Measurements from ENCODE around the gene PPP6R2. TPM values are rescaled to one million over a fixed set of nuclear protein-coding genes. Genes with fewer than 3 reads are reported as not detected.

The PPP6R2 gene
- total RNA-seq, 2 donors from 2014 or later, result 58.7 to 81.2 TPM

DNA sequence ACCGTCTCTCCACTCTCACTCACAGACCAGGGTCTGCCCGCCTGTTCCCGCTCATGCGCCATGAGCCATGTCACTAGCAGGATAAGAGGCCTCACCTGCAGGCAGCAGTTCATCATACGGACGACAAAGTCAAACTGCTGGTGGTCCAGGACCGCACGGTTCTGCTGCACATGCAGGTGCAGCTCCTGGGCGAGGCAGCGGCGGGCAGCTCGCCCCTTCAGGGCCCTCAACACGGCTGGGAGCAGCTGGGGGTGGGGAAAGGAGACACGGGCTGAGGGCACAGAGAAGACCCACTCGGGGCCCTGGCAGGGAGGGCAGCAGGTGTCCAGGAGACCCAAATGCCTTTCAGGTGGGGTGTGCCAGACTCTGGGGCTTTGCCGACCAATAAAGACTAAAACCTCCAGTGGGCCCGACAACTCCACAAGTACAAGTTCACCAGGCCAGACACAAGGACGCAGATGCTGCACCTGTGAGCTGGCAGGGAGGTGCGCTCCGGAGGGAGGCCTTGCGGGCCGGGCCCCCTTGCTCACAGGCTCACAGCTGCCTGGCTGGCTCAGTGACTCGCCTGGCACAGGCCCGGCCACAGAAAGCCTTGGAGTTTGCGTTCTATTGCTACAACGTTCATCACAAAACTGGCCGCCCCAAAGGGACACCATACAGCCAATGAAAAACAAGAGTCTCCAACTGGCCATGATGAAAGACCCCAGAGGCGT lies 120.2 kb downstream of the PPP6R2 start:
- no peaks in the 10 kb centered on the region for H3K27me3 ChIP-seq (ENCODE audit: control insufficient read depth, insufficient read depth, low read length, poor library complexity, severe bottlenecking)
- DNase-seq, result no peak
- Mint-ChIP-seq H3K4me1 (no peaks in the 10 kb centered on the region), H3K27me3 (ENCODE audit: insufficient read depth) (no peaks in the 10 kb centered on the region), H3K4me3 (no peak overlapping the region), H3K9me3 (no peaks in the 10 kb centered on the region), H3K27ac (no peak overlapping the region), H3K36me3 (ENCODE audit: low read depth) (peaks cover 48% of the 10 kb centered on the region)
- TF ChIP-seq, protein P1, sequence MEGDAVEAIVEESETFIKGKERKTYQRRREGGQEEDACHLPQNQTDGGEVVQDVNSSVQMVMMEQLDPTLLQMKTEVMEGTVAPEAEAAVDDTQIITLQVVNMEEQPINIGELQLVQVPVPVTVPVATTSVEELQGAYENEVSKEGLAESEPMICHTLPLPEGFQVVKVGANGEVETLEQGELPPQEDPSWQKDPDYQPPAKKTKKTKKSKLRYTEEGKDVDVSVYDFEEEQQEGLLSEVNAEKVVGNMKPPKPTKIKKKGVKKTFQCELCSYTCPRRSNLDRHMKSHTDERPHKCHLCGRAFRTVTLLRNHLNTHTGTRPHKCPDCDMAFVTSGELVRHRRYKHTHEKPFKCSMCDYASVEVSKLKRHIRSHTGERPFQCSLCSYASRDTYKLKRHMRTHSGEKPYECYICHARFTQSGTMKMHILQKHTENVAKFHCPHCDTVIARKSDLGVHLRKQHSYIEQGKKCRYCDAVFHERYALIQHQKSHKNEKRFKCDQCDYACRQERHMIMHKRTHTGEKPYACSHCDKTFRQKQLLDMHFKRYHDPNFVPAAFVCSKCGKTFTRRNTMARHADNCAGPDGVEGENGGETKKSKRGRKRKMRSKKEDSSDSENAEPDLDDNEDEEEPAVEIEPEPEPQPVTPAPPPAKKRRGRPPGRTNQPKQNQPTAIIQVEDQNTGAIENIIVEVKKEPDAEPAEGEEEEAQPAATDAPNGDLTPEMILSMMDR (conservative IDR thresholded peaks at IDR 0.05), result no peak
- no peaks in the 10 kb centered on the region for H3K4me1 ChIP-seq (ENCODE audit: control insufficient read depth, insufficient read depth, low read length)
- no peak overlapping the region for H3K9ac ChIP-seq (ENCODE audit: extremely low read depth, low read length, poor library complexity, severe bottlenecking)
- WGBS, 2 experiments (ENCODE audit: insufficient coverage in 1 of 2, insufficient read length in 1 of 2), result 95 to 96% methylated on average over 22 to 28 of the region's 28 CpGs
- no peak overlapping the region for H3K27ac ChIP-seq (ENCODE audit: low read depth, low read length)
- H3K9me3 ChIP-seq (ENCODE audit: control insufficient read depth, low read length), result no peaks in the 10 kb centered on the region
- H3K36me3 ChIP-seq (ENCODE audit: control insufficient read depth, insufficient read depth, low read length), result peaks cover 44% of the 10 kb centered on the region
- no peak overlapping the region for H3K4me3 ChIP-seq (ENCODE audit: low read length)

- H3K4me1 Mint-ChIP-seq, result no peaks in the 10 kb centered on the region
- DNase-seq, result no peak
- no peak overlapping the region for H3K4me3 ChIP-seq (ENCODE audit: low read length)
- no peak overlapping the region for H3K9ac ChIP-seq (ENCODE audit: extremely low read depth, low read length, poor library complexity, severe bottlenecking)
- H3K27ac ChIP-seq (ENCODE audit: low read depth, low read length), result no peak overlapping the region
- H3K36me3 Mint-ChIP-seq (ENCODE audit: low read depth), result peaks cover 42% of the 10 kb centered on the region
- H3K27me3 Mint-ChIP-seq (ENCODE audit: insufficient read depth), result no peaks in the 10 kb centered on the region
- H3K27ac Mint-ChIP-seq, result no peak overlapping the region
- no peaks in the 10 kb centered on the region for H3K9me3 Mint-ChIP-seq
- no peaks in the 10 kb centered on the region for H3K27me3 ChIP-seq (ENCODE audit: control insufficient read depth, insufficient read depth, low read length, poor library complexity, severe bottlenecking)
- no peak overlapping the region for H3K4me3 Mint-ChIP-seq
- H3K36me3 ChIP-seq (ENCODE audit: control insufficient read depth, insufficient read depth, low read length), result peaks cover 47% of the 10 kb centered on the region
- TF ChIP-seq, protein P1 (conservative IDR thresholded peaks at IDR 0.05), result no peak
- H3K4me1 ChIP-seq (ENCODE audit: control insufficient read depth, insufficient read depth, low read length), result no peaks in the 10 kb centered on the region
- no peaks in the 10 kb centered on the region for H3K9me3 ChIP-seq (ENCODE audit: control insufficient read depth, low read length)
- 91 to 95% methylated on average over 13 to 24 of the region's 24 CpGs for WGBS, 2 experiments (ENCODE audit: insufficient coverage in 1 of 2, insufficient read length in 1 of 2)
These were observed 121.3 kb downstream of the PPP6R2 start for GRCh38 chr22:50464451-50464850.

DNA sequence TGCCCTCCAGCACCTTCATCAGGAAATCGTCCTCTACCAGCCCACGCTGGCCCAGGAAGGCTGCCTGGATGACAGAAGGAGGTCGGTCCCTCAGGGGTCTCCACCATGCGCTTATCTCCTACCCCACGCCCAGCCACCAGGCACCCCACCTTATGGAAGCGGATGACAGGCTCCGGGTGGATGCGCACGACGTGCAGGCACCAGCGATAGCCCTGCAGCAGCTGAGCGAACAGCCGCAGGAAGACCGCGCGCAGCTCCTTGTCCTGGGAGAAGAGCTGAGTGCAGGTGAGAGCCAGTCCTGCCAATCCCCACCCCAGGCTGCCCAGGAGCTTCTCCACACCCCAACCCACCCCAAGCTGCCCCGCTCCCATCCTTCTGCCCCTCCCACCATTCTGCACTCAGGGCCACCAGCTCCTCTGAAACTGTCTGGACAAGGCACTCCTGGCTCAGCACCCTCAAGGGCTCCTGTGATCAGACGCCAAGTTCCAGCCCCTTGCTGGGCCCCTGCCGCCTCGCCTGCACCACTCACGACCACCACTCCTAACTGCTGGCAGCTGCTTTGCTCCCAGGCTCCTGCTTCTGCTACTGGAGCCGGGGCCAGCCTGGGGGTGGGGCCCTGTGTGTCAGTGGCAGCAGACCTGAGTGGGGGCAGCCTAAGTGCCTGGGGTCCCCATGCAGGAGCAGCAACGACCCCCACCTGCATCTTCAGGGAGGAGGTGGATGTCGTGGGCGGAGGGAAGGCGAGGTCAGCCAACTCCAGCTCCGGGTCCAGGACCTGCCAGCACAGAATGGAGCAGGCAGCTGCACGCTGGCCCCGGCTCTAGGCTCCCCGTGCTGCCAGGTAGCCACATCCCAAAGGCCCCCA lies 122.2 kb downstream of the PPP6R2 start:
- Histone ChIP-seq H3K4me3 (ENCODE audit: low read length) (no peak overlapping the region), H3K27ac (ENCODE audit: low read depth, low read length) (no peak overlapping the region), H3K9me3 (ENCODE audit: control insufficient read depth, low read length) (no peaks in the 10 kb centered on the region), H3K9ac (ENCODE audit: extremely low read depth, low read length, poor library complexity, severe bottlenecking) (no peak overlapping the region), H3K4me1 (ENCODE audit: control insufficient read depth, insufficient read depth, low read length) (peaks cover 2% of the 10 kb centered on the region), H3K27me3 (ENCODE audit: control insufficient read depth, insufficient read depth, low read length, poor library complexity, severe bottlenecking) (no peaks in the 10 kb centered on the region), H3K36me3 (ENCODE audit: control insufficient read depth, insufficient read depth, low read length) (peaks cover 41% of the 10 kb centered on the region)
- H3K9me3 Mint-ChIP-seq, result no peaks in the 10 kb centered on the region
- peaks cover 40% of the 10 kb centered on the region for H3K36me3 Mint-ChIP-seq (ENCODE audit: low read depth)
- WGBS, 2 experiments (ENCODE audit: insufficient coverage in 1 of 2, insufficient read length in 1 of 2), result 94 to 95% methylated on average over 12 to 30 of the region's 30 CpGs
- peaks cover 3% of the 10 kb centered on the region for H3K4me1 Mint-ChIP-seq
- DNase-seq, result no peak
- H3K4me3 Mint-ChIP-seq, result no peak overlapping the region
- H3K27me3 Mint-ChIP-seq (ENCODE audit: insufficient read depth), result no peaks in the 10 kb centered on the region
- TF ChIP-seq, protein P1 (conservative IDR thresholded peaks at IDR 0.05), result no peak
- H3K27ac Mint-ChIP-seq, result no peak overlapping the region

All from endodermal cell (in vitro differentiated cells).